Measurements from ENCODE around the gene ATXN1.

The ATXN1 gene

GRCh38 chr6:16438718-16439591 is 322.3 kb downstream of the ATXN1 start:
- H3K27ac ChIP-seq: no peak overlapping the region
- in situ Hi-C loops (cut with HindIII; ENCODE audit: low pct_ligation_motif_present, low sequenced_read_pairs): no loop called here
- no peaks in the 10 kb centered on the region for H3K27me3 ChIP-seq (replicated peaks)
- H3K4me3 ChIP-seq (ENCODE audit: low read depth, low read length): no peak overlapping the region
- DNase-seq: peak; percentile 40
- no peaks in the 10 kb centered on the region for H3K36me3 ChIP-seq (replicated peaks)
- no peak for TF ChIP-seq CTCF (IDR thresholded peaks at IDR 0.05; ENCODE audit: low read depth, low read length, missing control alignments)

GRCh38 chr6:16437984-16438383 is 323.3 kb downstream of the ATXN1 start:
- no peak overlapping the region for H3K4me3 ChIP-seq (ENCODE audit: low read depth, low read length)
- no peaks in the 10 kb centered on the region for H3K36me3 ChIP-seq (replicated peaks)
- H3K27ac ChIP-seq: no peak overlapping the region
- no peak for TF ChIP-seq CTCF (IDR thresholded peaks at IDR 0.05; ENCODE audit: low read depth, low read length, missing control alignments)
- DNase-seq: no peak
- H3K27me3 ChIP-seq (replicated peaks): no peaks in the 10 kb centered on the region
- in situ Hi-C loops (cut with HindIII; ENCODE audit: low pct_ligation_motif_present, low sequenced_read_pairs): no loop called here

GRCh38 chr6:16437095-16437494 is 324.2 kb downstream of the ATXN1 start:
- in situ Hi-C loops (cut with HindIII; ENCODE audit: low pct_ligation_motif_present, low sequenced_read_pairs): no loop called here
- no peak overlapping the region for H3K4me3 ChIP-seq (ENCODE audit: low read depth, low read length)
- no peaks in the 10 kb centered on the region for H3K27me3 ChIP-seq (replicated peaks)
- no peak for DNase-seq
- TF ChIP-seq CTCF (IDR thresholded peaks at IDR 0.05; ENCODE audit: low read depth, low read length, missing control alignments): no peak
- no peaks in the 10 kb centered on the region for H3K36me3 ChIP-seq (replicated peaks)
- H3K27ac ChIP-seq: no peak overlapping the region

GRCh38 chr6:16436550-16436949 is 324.7 kb downstream of the ATXN1 start:
- in situ Hi-C loops (cut with HindIII; ENCODE audit: low pct_ligation_motif_present, low sequenced_read_pairs): no loop called here
- H3K27me3 ChIP-seq (replicated peaks): no peaks in the 10 kb centered on the region
- no peak overlapping the region for H3K27ac ChIP-seq
- H3K36me3 ChIP-seq (replicated peaks): no peaks in the 10 kb centered on the region
- DNase-seq: no peak
- H3K4me3 ChIP-seq (ENCODE audit: low read depth, low read length): no peak overlapping the region
- no peak for TF ChIP-seq CTCF (IDR thresholded peaks at IDR 0.05; ENCODE audit: low read depth, low read length, missing control alignments)

GRCh38 chr6:16434885-16435284 is 326.4 kb downstream of the ATXN1 start:
- no peak for DNase-seq
- in situ Hi-C loops (cut with HindIII; ENCODE audit: low pct_ligation_motif_present, low sequenced_read_pairs): no loop called here
- TF ChIP-seq CTCF (IDR thresholded peaks at IDR 0.05; ENCODE audit: low read depth, low read length, missing control alignments): no peak
- no peak overlapping the region for H3K27ac ChIP-seq
- H3K27me3 ChIP-seq (replicated peaks): no peaks in the 10 kb centered on the region
- no peak overlapping the region for H3K4me3 ChIP-seq (ENCODE audit: low read depth, low read length)
- no peaks in the 10 kb centered on the region for H3K36me3 ChIP-seq (replicated peaks)

All from brain microvascular endothelial cell (primary cell).